ENCODE data around the gene FNBP1. TPM values are rescaled to one million over a fixed set of nuclear protein-coding genes. Genes with fewer than 3 reads are reported as not detected.

Gene FNBP1
- total RNA-seq, 1 donor from 2014 or later, result 63.5 TPM

GRCh38 chr9:129853614-129854013, 189.4 kb downstream of the FNBP1 start:
- Histone ChIP-seq H3K4me1 (ENCODE audit: insufficient read depth, low read length) (peaks cover 7% of the 10 kb centered on the region), H3K9me3 (ENCODE audit: insufficient read depth, low read depth, low read length) (no peaks in the 10 kb centered on the region), H4K20me1 (ENCODE audit: insufficient read depth, low read length) (peaks cover 27% of the 10 kb centered on the region), H3K36me3 (ENCODE audit: insufficient read depth, low read length) (peaks cover 19% of the 10 kb centered on the region), H3K79me2 (ENCODE audit: insufficient read depth, low read length) (no peaks in the 10 kb centered on the region), H3K4me3 (ENCODE audit: insufficient read depth, low read depth, low read length) (no peak overlapping the region), H3K27me3 (ENCODE audit: insufficient read depth, low read length) (no peaks in the 10 kb centered on the region), H3K27ac (ENCODE audit: low read depth, low read length) (no peak overlapping the region), H2AFZ (ENCODE audit: low read depth, low read length) (no peak overlapping the region), H3K4me2 (ENCODE audit: low read length) (no peak overlapping the region), H3K9ac (ENCODE audit: low read length) (no peak overlapping the region)
- no peaks in the 10 kb centered on the region for H3K9me3 Mint-ChIP-seq (ENCODE audit: unreplicated experiment)
- H3K4me1 Mint-ChIP-seq (ENCODE audit: low read depth, unreplicated experiment), result no peaks in the 10 kb centered on the region
- no peaks in the 10 kb centered on the region for H3K27me3 Mint-ChIP-seq (ENCODE audit: low read depth, unreplicated experiment)
- no peak overlapping the region for H3K4me3 Mint-ChIP-seq (ENCODE audit: unreplicated experiment)
- peaks cover 36% of the 10 kb centered on the region for H3K36me3 Mint-ChIP-seq (ENCODE audit: low read depth, unreplicated experiment)
- FAIRE-seq, result no peak
- TF ChIP-seq EZH2 (IDR thresholded peaks at IDR 0.05; ENCODE audit: insufficient read depth, low read length), result no peak
- no peak for TF ChIP-seq CTCF (IDR thresholded peaks at IDR 0.05; ENCODE audit: insufficient read depth, low read depth, low read length)
- no peak for DNase-seq (ENCODE audit: low read depth)
- no peak overlapping the region for H3K27ac Mint-ChIP-seq (ENCODE audit: unreplicated experiment)

- peaks cover 32% of the 10 kb centered on the region for H4K20me1 ChIP-seq (ENCODE audit: insufficient read depth, low read length)
- Mint-ChIP-seq H3K36me3 (ENCODE audit: low read depth, unreplicated experiment) (peaks cover 28% of the 10 kb centered on the region), H3K9me3 (ENCODE audit: unreplicated experiment) (no peaks in the 10 kb centered on the region), H3K4me3 (ENCODE audit: unreplicated experiment) (no peak overlapping the region), H3K27me3 (ENCODE audit: low read depth, unreplicated experiment) (no peaks in the 10 kb centered on the region), H3K27ac (ENCODE audit: unreplicated experiment) (no peak overlapping the region), H3K4me1 (ENCODE audit: low read depth, unreplicated experiment) (no peaks in the 10 kb centered on the region)
- no peak overlapping the region for H3K27ac ChIP-seq (ENCODE audit: low read depth, low read length)
- peaks cover 7% of the 10 kb centered on the region for H3K4me1 ChIP-seq (ENCODE audit: insufficient read depth, low read length)
- DNase-seq (ENCODE audit: low read depth), result no peak
- H2AFZ ChIP-seq (ENCODE audit: low read depth, low read length), result no peak overlapping the region
- TF ChIP-seq CTCF (IDR thresholded peaks at IDR 0.05; ENCODE audit: insufficient read depth, low read depth, low read length), result no peak
- H3K4me3 ChIP-seq (ENCODE audit: insufficient read depth, low read depth, low read length), result no peak overlapping the region
- no peaks in the 10 kb centered on the region for H3K27me3 ChIP-seq (ENCODE audit: insufficient read depth, low read length)
- no peaks in the 10 kb centered on the region for H3K79me2 ChIP-seq (ENCODE audit: insufficient read depth, low read length)
- H3K4me2 ChIP-seq (ENCODE audit: low read length), result no peak overlapping the region
- FAIRE-seq, result no peak
- no peak overlapping the region for H3K9ac ChIP-seq (ENCODE audit: low read length)
- H3K9me3 ChIP-seq (ENCODE audit: insufficient read depth, low read depth, low read length), result no peaks in the 10 kb centered on the region
- peaks cover 12% of the 10 kb centered on the region for H3K36me3 ChIP-seq (ENCODE audit: insufficient read depth, low read length)
Observed at GRCh38 chr9:129852579-129852978, 190.4 kb downstream of the FNBP1 start.

- Histone ChIP-seq H3K27ac (ENCODE audit: low read depth, low read length) (no peak overlapping the region), H3K79me2 (ENCODE audit: insufficient read depth, low read length) (no peaks in the 10 kb centered on the region), H3K4me1 (ENCODE audit: insufficient read depth, low read length) (peaks cover 7% of the 10 kb centered on the region), H4K20me1 (ENCODE audit: insufficient read depth, low read length) (peaks cover 32% of the 10 kb centered on the region), H3K27me3 (ENCODE audit: insufficient read depth, low read length) (no peaks in the 10 kb centered on the region), H3K4me3 (ENCODE audit: insufficient read depth, low read depth, low read length) (no peak overlapping the region), H3K9ac (ENCODE audit: low read length) (no peak overlapping the region), H3K4me2 (ENCODE audit: low read length) (no peak overlapping the region), H2AFZ (ENCODE audit: low read depth, low read length) (no peak overlapping the region), H3K36me3 (ENCODE audit: insufficient read depth, low read length) (peaks cover 10% of the 10 kb centered on the region), H3K9me3 (ENCODE audit: insufficient read depth, low read depth, low read length) (no peaks in the 10 kb centered on the region)
- no peak overlapping the region for H3K4me3 Mint-ChIP-seq (ENCODE audit: unreplicated experiment)
- H3K36me3 Mint-ChIP-seq (ENCODE audit: low read depth, unreplicated experiment), result peaks cover 24% of the 10 kb centered on the region
- no peaks in the 10 kb centered on the region for H3K27me3 Mint-ChIP-seq (ENCODE audit: low read depth, unreplicated experiment)
- no peak for DNase-seq (ENCODE audit: low read depth)
- no peak for TF ChIP-seq CTCF (IDR thresholded peaks at IDR 0.05; ENCODE audit: insufficient read depth, low read depth, low read length)
- TF ChIP-seq EZH2 (IDR thresholded peaks at IDR 0.05; ENCODE audit: insufficient read depth, low read length), result no peak
- H3K4me1 Mint-ChIP-seq (ENCODE audit: low read depth, unreplicated experiment), result no peaks in the 10 kb centered on the region
- no peaks in the 10 kb centered on the region for H3K9me3 Mint-ChIP-seq (ENCODE audit: unreplicated experiment)
- no peak for FAIRE-seq
- no peak overlapping the region for H3K27ac Mint-ChIP-seq (ENCODE audit: unreplicated experiment)
Observed at GRCh38 chr9:129851821-129852220, 191.2 kb downstream of the FNBP1 start.
